ENCODE data around the gene OSTF1.
A peak's percentile ranks its signal among the peaks of the same experiment; 100 is the strongest.

The OSTF1 gene

GRCh38 chr9:75087824-75088645, at the start of gene OSTF1, which contains the start of gene NMRK1:
Gene OSTF1, plus strand, starts transcription at chr9:75088514. Its CDS starts 179 bp downstream, at chr9:75088693.
Gene NMRK1, minus strand, starts transcription at chr9:75088155. Its CDS starts 5,040 bp downstream, at chr9:75083115.
- peak; percentile 93 for DNase-seq

DNA sequence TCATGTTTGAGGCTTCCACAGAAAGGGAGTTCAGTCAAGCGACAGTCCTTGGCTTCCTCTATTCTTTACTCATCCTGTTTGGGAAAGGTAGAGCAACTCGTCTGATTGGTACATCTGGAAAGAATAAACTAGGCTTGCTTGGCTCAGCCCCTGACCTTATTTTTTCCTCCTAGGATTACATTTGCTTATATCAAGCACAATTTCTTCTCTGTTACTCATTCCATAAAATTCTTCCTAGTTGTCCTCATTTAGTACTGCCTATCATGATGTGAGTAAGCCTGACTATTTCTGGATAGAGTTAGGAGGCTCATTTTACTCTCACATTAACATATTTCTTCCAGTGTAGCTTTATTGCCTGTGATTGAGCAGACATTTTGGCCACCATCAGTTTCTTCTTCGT, 49.3 kb upstream of the OSTF1 start:
- no peak for DNase-seq

DNA sequence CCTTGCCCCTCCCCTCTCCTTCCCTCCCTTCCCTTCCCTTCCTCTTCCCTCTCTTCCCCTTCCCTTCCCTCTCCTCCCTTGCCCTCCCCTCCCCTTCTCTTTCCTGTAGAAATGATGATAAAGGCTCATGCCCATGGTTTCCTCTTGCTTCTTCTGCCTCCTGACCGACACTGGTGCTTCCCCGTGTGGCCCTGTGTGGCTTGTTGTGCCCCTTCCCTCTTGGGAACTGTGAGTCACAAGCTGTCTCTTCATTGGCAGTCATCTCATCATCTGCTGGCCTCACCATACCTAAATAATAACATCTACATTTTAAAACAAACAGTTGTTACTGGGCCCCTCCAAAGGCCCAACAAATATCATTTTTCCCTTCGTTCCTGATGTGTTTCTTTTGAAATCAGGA, 48.5 kb upstream of the OSTF1 start:
- no peak for DNase-seq

DNA sequence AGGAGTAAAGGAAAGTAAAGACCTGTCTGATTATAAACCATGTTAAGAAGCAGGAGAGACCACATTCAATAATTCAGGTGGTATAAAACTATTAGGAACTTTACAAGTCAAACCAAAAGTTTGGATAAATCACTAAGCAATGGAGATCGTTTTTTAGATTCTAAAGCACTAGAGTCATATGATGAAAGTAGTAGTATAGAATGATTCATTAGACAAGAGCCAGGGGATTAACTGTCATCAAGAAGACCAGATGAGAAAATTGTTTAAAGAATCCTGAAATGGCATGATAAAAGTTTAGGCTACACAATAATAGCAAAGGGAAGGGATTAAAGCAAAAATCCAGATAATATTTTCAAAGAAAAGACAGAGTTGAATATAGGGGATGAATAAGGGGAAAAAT, 47.3 kb upstream of the OSTF1 start:
- no peak for DNase-seq

- no peak for DNase-seq
Measured at GRCh38 chr9:75046725-75047345, 41.5 kb upstream of the OSTF1 start.

GRCh38 chr9:75047506-75047905, 40.8 kb upstream of the OSTF1 start:
- DNase-seq, result no peak

DNA sequence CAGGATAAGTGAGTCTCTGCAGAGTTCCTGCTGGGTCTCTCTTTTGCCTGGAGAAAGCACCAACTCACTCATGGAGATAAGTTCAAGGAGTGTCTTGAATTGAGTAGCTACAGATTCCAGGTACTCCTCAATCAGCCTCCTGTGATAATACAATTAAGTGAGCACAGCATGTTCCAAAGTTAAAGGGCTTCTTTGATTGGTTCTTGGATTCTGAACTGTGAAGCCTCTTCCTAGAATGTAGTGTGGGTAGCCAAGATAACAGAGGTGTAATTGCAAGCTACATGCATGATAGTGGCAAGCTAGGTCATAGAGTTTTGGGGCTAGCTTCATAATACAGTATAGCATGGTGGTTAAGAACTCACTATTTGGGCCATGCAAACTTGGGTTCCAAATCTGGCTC, 37.0 kb upstream of the OSTF1 start:
- no peak for DNase-seq

- DNase-seq, result no peak
Measured at GRCh38 chr9:75053869-75054268, 34.4 kb upstream of the OSTF1 start.

- DNase-seq, result no peak
Measured at GRCh38 chr9:75054368-75055001, 33.8 kb upstream of the OSTF1 start.

- no peak for DNase-seq
Measured at GRCh38 chr9:75061169-75061568, 27.1 kb upstream of the OSTF1 start.

GRCh38 chr9:75063556-75064305, 24.6 kb upstream of the OSTF1 start:
- no peak for DNase-seq

DNA sequence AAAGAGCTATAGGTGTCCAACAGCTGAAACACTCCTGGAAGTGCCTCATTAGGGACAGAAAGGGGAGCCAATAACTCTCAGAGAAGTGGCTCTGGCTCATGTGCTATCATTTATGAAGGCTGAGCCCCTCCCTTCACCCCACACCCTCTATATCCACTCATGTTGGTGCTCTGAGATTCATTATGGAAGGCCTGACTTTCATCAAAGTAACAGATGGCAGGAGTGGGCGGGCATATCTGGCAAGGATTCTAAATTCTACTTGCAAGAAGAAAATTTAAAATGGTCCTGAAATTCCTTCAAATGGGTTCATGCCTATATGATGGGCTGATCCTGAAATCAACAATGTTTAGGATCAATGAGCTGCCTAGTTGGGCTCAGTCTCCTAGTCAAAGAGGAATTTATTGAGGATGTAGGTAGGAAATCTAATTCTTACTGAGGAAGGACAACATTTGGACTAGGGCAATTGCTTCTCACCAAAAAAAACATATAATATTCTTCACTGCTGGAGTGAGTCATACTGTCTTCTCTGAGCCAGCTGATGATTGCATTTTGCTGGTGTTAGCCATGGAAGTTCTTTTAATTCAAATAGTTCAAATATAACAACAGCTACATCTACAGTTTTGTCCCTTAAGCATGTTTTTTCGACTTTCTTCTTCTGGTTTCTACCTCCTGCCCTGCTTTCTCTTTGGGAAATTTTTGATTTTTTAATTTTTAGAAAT, 23.8 kb upstream of the OSTF1 start:
- DNase-seq, result no peak

GRCh38 chr9:75065510-75065909, 22.8 kb upstream of the OSTF1 start:
- DNase-seq, result no peak

- no peak for DNase-seq
Measured at GRCh38 chr9:75067894-75068293, 20.4 kb upstream of the OSTF1 start.

GRCh38 chr9:75069171-75069570, 19.1 kb upstream of the OSTF1 start:
- DNase-seq, result no peak

DNA sequence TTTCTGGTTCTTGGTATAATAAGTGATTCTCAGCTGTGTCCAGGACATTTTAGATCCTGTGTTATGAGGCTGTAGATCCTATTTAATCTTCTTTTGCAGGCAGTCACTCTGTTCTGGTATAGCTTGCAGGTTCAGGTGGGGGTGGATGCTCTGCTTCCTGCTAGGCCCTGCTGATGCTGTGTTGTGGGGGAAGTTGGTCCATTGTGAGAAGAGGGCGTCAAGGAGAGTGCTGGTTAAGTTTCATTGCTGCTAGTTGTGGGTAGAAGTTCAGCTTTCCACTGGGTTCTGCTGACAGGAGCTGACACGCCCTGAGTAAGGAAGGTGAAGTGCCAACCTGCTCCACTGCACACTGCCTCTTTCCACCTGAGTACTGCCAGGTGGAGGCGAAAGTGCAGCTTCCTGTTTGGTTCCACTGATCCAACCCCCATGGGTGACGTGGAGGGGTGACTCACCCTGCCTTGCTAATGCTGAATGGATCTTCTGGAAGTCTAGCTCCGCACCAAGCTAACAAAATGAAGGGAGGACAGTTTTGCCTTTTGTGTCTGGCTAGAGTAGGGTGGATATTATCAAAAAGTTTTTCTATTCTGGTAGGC, 16.7 kb upstream of the OSTF1 start:
- DNase-seq, result peak; percentile 71

GRCh38 chr9:75072895-75073294, 15.4 kb upstream of the OSTF1 start:
- DNase-seq, result no peak

DNA sequence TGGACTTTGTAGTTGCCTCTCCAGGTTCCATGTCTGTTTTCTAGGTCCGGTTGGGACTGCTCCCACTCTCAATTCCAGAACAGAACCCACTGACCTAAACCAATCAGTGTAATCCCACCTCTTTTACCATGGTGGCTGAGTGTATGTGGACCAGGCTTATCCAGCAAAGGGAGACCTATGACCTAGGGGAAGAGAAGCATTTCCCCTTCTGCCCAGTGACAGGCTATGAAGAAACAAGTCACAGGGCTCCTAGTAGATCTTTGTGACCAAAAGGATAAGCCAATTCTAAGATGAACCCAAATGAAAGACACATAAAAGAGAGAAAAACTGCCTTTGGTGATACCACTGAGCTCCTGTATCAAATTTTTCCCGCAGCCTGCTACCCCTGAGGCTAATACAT, 6.7 kb upstream of the OSTF1 start:
- no peak for DNase-seq

DNA sequence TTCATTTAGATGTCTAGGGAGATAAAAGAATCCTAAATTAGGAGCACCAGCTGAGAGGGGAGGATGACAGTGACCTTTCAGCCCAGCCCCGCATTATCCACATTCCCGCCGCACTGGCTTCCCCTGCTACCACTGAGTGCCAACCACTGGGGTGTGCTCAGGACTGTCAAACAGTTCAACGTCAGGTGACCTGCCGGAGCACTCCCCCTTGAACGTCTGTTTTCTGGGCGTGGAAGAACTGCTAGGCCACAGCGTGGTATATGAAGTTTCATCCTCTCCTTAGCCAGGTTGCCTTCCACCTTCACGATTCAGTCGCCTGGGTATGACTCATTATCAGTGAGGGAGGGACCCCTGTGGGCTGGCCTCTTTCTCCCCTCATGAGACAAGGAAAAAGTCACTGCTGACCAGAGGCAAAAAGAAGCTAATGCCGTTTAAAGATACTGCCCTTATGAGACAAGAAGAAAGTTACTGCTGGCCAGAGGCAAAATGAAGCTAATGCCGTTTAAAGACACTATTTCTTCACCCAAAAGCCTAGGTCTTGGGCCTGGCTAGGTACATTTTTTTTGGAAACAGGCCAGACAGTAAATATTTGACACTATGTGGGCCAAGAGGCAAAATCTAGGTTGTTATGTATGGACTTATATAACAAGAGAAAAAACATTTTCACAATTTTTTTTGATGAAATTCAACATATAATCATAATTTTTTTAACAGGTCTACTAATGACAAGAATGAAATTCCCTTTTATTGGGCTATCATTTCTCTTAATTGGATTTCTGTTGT, 4.9 kb upstream of the OSTF1 start:
- DNase-seq, result no peak

DNA sequence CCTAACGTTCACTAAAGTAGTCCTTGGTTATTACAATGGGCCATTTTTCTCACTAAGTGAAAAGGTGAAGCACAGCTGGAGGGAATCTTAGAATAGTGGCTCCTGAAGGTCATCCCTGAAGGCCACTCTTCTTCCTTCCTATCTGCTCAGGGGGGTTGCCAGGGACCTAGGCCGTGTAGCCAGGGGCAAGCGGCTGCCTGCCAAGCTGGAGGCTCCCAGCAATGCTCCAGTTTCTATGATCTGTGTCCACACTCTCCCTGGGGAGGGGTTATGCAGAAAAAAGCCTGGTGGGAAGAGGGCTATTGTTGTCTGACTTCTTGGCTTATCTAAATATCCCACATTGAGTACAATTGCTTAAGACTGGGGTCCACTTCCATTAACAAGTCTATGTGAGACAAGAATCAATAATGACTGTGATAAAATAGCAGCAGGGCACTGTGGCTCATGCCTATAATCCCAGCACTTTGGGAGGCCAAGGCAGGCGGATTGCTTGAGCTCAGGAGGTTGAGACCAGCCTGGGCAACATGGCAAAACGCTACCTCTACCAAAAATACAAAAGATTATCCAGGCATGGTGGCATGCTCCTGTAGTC, 4.1 kb upstream of the OSTF1 start:
- no peak for DNase-seq

- DNase-seq, result no peak
Measured at GRCh38 chr9:75085640-75086039, 2.7 kb upstream of the OSTF1 start.
